HCT116 (cell line): Measurements from ENCODE around the gene ANKRD34C. TPM values are rescaled to one million over a fixed set of nuclear protein-coding genes. Genes with fewer than 3 reads are reported as not detected.

ENCODE experiments used
- ATAC-seq: fragments of 200-7000 bp; cut with Tn5 transposase; 2 replicates; pipeline ENCODE4 v1.9.1; 2020; ENCODE audit warnings: mild to moderate bottlenecking, moderate library complexity
- BruUV-seq: library from RNA; stranded (reverse); fragments of 400-500 nt; replicated peaks from 2 replicates; lab custom pipeline; 2021; lab: Mats Ljungman, UMichigan
- CTCF ChIA-PET: fragments of 300-600 bp; sonication (Branson Sonifier 250); formaldehyde crosslinking; loops from one replicate; lab custom pipeline; 2021; ENCODE audit warnings: antibody characterized with exemption; lab: Charles Lee
- POLR2A ChIA-PET: fragments of 300-600, 350-600 bp; sonication (Branson Sonifier 250); formaldehyde crosslinking; loops from one replicate; lab custom pipeline; 2021; ENCODE audit warnings: antibody characterized with exemption; lab: Charles Lee
- RAD21 ChIA-PET, 2 experiments: fragments of 300-600 bp; sonication (Branson Sonifier 250); formaldehyde crosslinking; loops; one replicate each; lab custom pipeline; 2023; ENCODE audit warnings: low total read pairs in 2 of 2; ENCODE audit not compliant: uncharacterized antibody in 2 of 2, unreplicated experiment in 2 of 2, low non-redundant PET in 1 of 2; lab: Charles Lee
- DNase-seq: peaks from one replicate; pipeline ENCODE4 v3.0.0-alpha.2; 2010; ENCODE audit warnings: low read depth, low spot score
- H2AFZ ChIP-seq: fragments of 200-600 bp; shearing (Covaris generic), sonication (generic); 2 replicates; pipeline ENCODE4 v1.6.1; 2017; ENCODE audit warnings: low read depth, mixed run types, mixed read lengths, antibody characterized with exemption, low read length; ENCODE audit not compliant: poor library complexity, severe bottlenecking
- H3K27ac ChIP-seq: 2 replicates; pipeline ENCODE4 v1.5.1; 2012; ENCODE audit warnings: low read depth, low read length
- H3K27me3 ChIP-seq: fragments of 200-600 bp; sonication (generic); 2 replicates; pipeline ENCODE4 v1.6.1; 2016; ENCODE audit warnings: mixed run types, low read length, mixed read lengths; ENCODE audit not compliant: insufficient read depth
- H3K36me3 ChIP-seq, 2 experiments: fragments of 200-500 bp in 1 of 2; fragments of 200-600 bp in 1 of 2; sonication (Bioruptor generic) in 1 of 2; sonication (generic) in 1 of 2; 2 replicates each; pipeline versions ENCODE4 v1.5.1 to v1.6.1; 2014 to 2016; ENCODE audit warnings: low read length in 2 of 2, inconsistent platforms in 1 of 2, mixed read lengths in 1 of 2, mixed run types in 1 of 2; ENCODE audit not compliant: insufficient read depth in 2 of 2, control insufficient read depth in 1 of 2
- H3K4me1 ChIP-seq, 2 experiments: fragments of 200-600 bp in 1 of 2; sonication (generic) in 1 of 2; 2 replicates each; pipeline versions ENCODE4 v1.5.1 to v1.6.1; 2012 to 2017; ENCODE audit warnings: low read length in 2 of 2, inconsistent platforms in 1 of 2, mild to moderate bottlenecking in 1 of 2, mixed read lengths in 1 of 2, mixed run types in 1 of 2, moderate library complexity in 1 of 2; ENCODE audit not compliant: insufficient read depth in 2 of 2, control insufficient read depth in 1 of 2
- H3K4me2 ChIP-seq: fragments of 200-600 bp; sonication (generic); 2 replicates; pipeline ENCODE4 v1.6.1; 2017; ENCODE audit warnings: mixed run types, low read length, mixed read lengths
- H3K4me3 ChIP-seq, 2 experiments: fragments of 200-600 bp in 1 of 2; sonication (generic) in 1 of 2; replicated peaks in 1 of 2; 2 replicates each; pipeline ENCODE4 v1.5.1; 2011 to 2016; ENCODE audit warnings: low read length in 2 of 2, control low read depth in 1 of 2, low read depth in 1 of 2, mild to moderate bottlenecking in 1 of 2, mixed read lengths in 1 of 2, mixed run types in 1 of 2
- H3K79me2 ChIP-seq: fragments of 200-600 bp; sonication (generic); 2 replicates; pipeline ENCODE4 v1.6.1; 2017; ENCODE audit warnings: mild to moderate bottlenecking, mixed run types, low read length, moderate library complexity, mixed read lengths; ENCODE audit not compliant: insufficient read depth
- H3K9ac ChIP-seq: fragments of 200-600 bp; sonication (generic); 2 replicates; pipeline ENCODE4 v1.6.1; 2016; ENCODE audit warnings: low read length, mixed read lengths
- H3K9me2 ChIP-seq: fragments of 200-600 bp; sonication (generic), shearing (Covaris generic); 2 replicates; pipeline ENCODE4 v1.6.1; 2017; ENCODE audit warnings: mixed run types, mild to moderate bottlenecking, moderate library complexity; ENCODE audit not compliant: insufficient read depth
- H3K9me3 ChIP-seq, 2 experiments: fragments of 200-500 bp in 1 of 2; fragments of 200-600 bp in 1 of 2; sonication (Bioruptor generic) in 1 of 2; sonication (generic) in 1 of 2; 2 replicates each; pipeline ENCODE4 v1.6.1; 2014 to 2017; ENCODE audit warnings: low read length in 2 of 2, mixed read lengths in 2 of 2, inconsistent platforms in 1 of 2, low read depth in 1 of 2, mild to moderate bottlenecking in 1 of 2, mixed run types in 1 of 2, moderate library complexity in 1 of 2; ENCODE audit not compliant: control insufficient read depth in 1 of 2, insufficient read depth in 1 of 2
- H4K20me1 ChIP-seq: fragments of 200-600 bp; sonication (generic), shearing (Covaris generic); 2 replicates; pipeline ENCODE4 v1.6.1; 2017; ENCODE audit warnings: mixed run types, mild to moderate bottlenecking, moderate library complexity; ENCODE audit not compliant: insufficient read depth
- CBX3 ChIP-seq: IDR thresholded peaks from 2 replicates; pipeline ENCODE4 v1.6.1; 2012; ENCODE audit warnings: low read depth
- CEBPB ChIP-seq: IDR thresholded peaks from 2 replicates; pipeline ENCODE4 v1.6.1; 2012; ENCODE audit warnings: low read depth
- CTCF ChIP-seq, 3 experiments: fragments of 200-600 bp in 1 of 3; sonication (generic) in 1 of 3; IDR thresholded peaks in 2 of 3; conservative IDR thresholded peaks in 1 of 3; 2 replicates each; pipeline ENCODE4 v1.5.1; 2012 to 2017; ENCODE audit warnings: low read depth in 2 of 3, low read length in 2 of 3, antibody characterized with exemption in 1 of 3, borderline replicate concordance in 1 of 3, control low read depth in 1 of 3, mild to moderate bottlenecking in 1 of 3, mixed read lengths in 1 of 3, mixed run types in 1 of 3, moderate library complexity in 1 of 3; ENCODE audit not compliant: insufficient read depth in 1 of 3
- ELF1 ChIP-seq: IDR thresholded peaks from 2 replicates; pipeline ENCODE4 v1.6.1; 2012; ENCODE audit warnings: low read depth, borderline replicate concordance
- EZH2phosphoT487 ChIP-seq: fragments of 200-600 bp; IDR thresholded peaks from 2 replicates; pipeline ENCODE4 v1.6.1; 2018; ENCODE audit warnings: antibody characterized with exemption, borderline replicate concordance
- JUND ChIP-seq: IDR thresholded peaks from 2 replicates; pipeline ENCODE4 v1.6.1; 2012
- POLR2A ChIP-seq: IDR thresholded peaks from 2 replicates; pipeline ENCODE4 v1.7.0; 2011; ENCODE audit warnings: borderline replicate concordance; ENCODE audit not compliant: insufficient read depth, insufficient read length; ENCODE audit errors: extremely low read depth
- POLR2AphosphoS5 ChIP-seq: IDR thresholded peaks from 2 replicates; pipeline ENCODE4 v1.6.1; 2011; ENCODE audit warnings: mild to moderate bottlenecking, low read depth, low read length, moderate library complexity
- RAD21 ChIP-seq: IDR thresholded peaks from 2 replicates; pipeline ENCODE4 v1.6.1; 2012; ENCODE audit warnings: low read depth, mild to moderate bottlenecking
- REST ChIP-seq: IDR thresholded peaks from 2 replicates; pipeline ENCODE4 v1.6.1; 2012; ENCODE audit warnings: low read depth
- SP1 ChIP-seq: IDR thresholded peaks from 2 replicates; pipeline ENCODE4 v1.6.1; 2012; ENCODE audit warnings: low read depth
- SRF ChIP-seq: IDR thresholded peaks from 2 replicates; pipeline ENCODE4 v1.6.1; 2012; ENCODE audit warnings: low read depth
- TCF7L2 ChIP-seq: IDR thresholded peaks from 2 replicates; pipeline ENCODE4 v1.7.0; 2011; ENCODE audit warnings: borderline replicate concordance, inconsistent platforms; ENCODE audit not compliant: insufficient read depth, insufficient read length; ENCODE audit errors: extremely low read depth
- YY1 ChIP-seq: IDR thresholded peaks from 2 replicates; pipeline ENCODE4 v1.6.1; 2011; ENCODE audit warnings: low read length, low read depth, moderate library complexity, mild to moderate bottlenecking; ENCODE audit not compliant: insufficient replicate concordance; ENCODE audit errors: extremely low read depth
- ZBTB33 ChIP-seq: IDR thresholded peaks from 2 replicates; pipeline ENCODE4 v1.6.1; 2011; ENCODE audit warnings: mild to moderate bottlenecking, low read length, moderate library complexity; ENCODE audit not compliant: insufficient replicate concordance; ENCODE audit errors: extremely low read depth
- ZFX ChIP-seq: fragments of 450-650 bp; IDR thresholded peaks from 2 replicates; pipeline ENCODE4 v1.6.1; 2017
- ZNF274 ChIP-seq: fragments of 200-500 bp; sonication (Bioruptor generic); IDR thresholded peaks from 2 replicates; pipeline ENCODE4 v1.6.1; 2014; ENCODE audit warnings: mild to moderate bottlenecking, low read depth, low read length, inconsistent platforms
- intact Hi-C: fragments of 100-400 bp; cut with micrococcal nuclease; formaldehyde crosslinking; loops from 2 replicates; pipeline ENCODE4 v1.10.0; 2022
- total RNA-seq: library from RNA; stranded (reverse); gene quantifications from one replicate; pipeline ENCODE4 v1.2.1, GENCODE V29; 2021; ENCODE audit not compliant: unreplicated experiment

Gene ANKRD34C
- total RNA-seq, 1 experiment from 2014 or later: not detected

- Histone ChIP-seq H2AFZ (no peak overlapping the region), H3K4me2 (no peak overlapping the region), H3K4me3 (no peak overlapping the region), H3K4me1 (no peaks in the 10 kb centered on the region), H3K9ac (no peak overlapping the region), H3K27me3 (peaks cover 18% of the 10 kb centered on the region), H3K36me3 (no peaks in the 10 kb centered on the region), H4K20me1 (no peaks in the 10 kb centered on the region), H3K9me2 (no peaks in the 10 kb centered on the region), H3K79me2 (no peaks in the 10 kb centered on the region), H3K27ac (no peak overlapping the region), H3K9me3 (no peaks in the 10 kb centered on the region)
- DNase-seq (no peak), ATAC-seq (no peak)
- CTCF ChIA-PET: no interaction called here
- no TSS peak for BruUV-seq
- POLR2A ChIA-PET: no interaction called here
- intact Hi-C loops: no loop called here
- RAD21 ChIA-PET: no interaction called here
- no peak for TF ChIP-seq REST
- no peak for TF ChIP-seq JUND
- TF ChIP-seq POLR2AphosphoS5: no peak
- no peak for TF ChIP-seq POLR2A
- TF ChIP-seq CBX3: no peak
- TF ChIP-seq ZBTB33: no peak
- no peak for TF ChIP-seq SRF
- TF ChIP-seq TCF7L2: no peak
- no peak for TF ChIP-seq YY1
- TF ChIP-seq CEBPB: no peak
- no peak for TF ChIP-seq CTCF (IDR thresholded peaks at IDR 0.05 in 2 of 3, conservative IDR thresholded peaks at IDR 0.05 in 1 of 3; ENCODE audit: borderline replicate concordance in 1 of 3, insufficient read depth in 1 of 3, low read depth in 2 of 3, low read length in 2 of 3)
- no peak for TF ChIP-seq ZNF274
- no peak for TF ChIP-seq EZH2phosphoT487
- no peak for TF ChIP-seq ELF1
- TF ChIP-seq SP1: no peak
- TF ChIP-seq ZFX: no peak
- no peak for TF ChIP-seq RAD21
Observed at GRCh38 chr15:79248183-79248582, 34.3 kb upstream of the ANKRD34C start.
